ENCODE data around the gene ATAD3B.
"Not testable (repeated sequence)": the region's sequence is repeated elsewhere in the genome, so short reads cannot be mapped to it uniquely, and the experiment has no call there.

Gene ATAD3B

DNA sequence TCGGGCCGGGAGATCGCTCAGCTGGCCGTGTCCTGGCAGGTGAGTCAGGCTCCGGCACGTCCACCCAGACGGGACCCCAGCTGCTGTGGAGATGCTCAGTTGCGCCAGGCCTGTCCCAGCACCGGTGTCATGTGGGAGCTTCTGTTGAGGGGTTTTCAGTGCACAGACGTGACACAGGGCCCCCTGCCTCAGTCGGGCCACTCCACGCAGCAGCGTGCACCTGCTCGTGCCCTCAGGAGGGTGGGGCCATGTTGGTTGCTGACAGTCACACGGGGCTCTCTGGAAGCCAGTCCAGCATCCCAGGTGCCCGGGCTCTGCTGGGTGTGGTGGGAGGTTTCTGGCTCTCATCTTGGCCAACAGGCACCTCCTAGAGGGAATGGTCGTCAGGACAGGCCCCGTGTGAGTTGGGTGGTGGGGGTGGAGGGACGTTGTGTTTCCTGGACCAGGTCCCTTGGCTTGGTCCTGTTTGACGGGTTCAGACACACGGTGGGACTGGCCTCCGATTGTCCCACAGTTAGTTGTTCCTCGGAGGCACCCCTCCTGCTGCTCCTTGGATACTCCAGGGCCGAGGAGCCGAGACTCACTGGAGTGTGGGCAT is 19.2 kb downstream of the ATAD3B start:
- H3K9me3 ChIP-seq (ENCODE audit: insufficient read depth, low read length) = no peaks in the 10 kb centered on the region
- H3K9ac ChIP-seq (ENCODE audit: low read length) = no peak overlapping the region
- no peak overlapping the region for H3K4me2 ChIP-seq (ENCODE audit: low read depth, low read length, poor library complexity, severe bottlenecking)
- no peaks in the 10 kb centered on the region for H4K20me1 ChIP-seq (ENCODE audit: low read depth, low read length)
- H3K27me3 ChIP-seq (ENCODE audit: low read length) = no peaks in the 10 kb centered on the region
- H3K9me2 ChIP-seq (replicated peaks; ENCODE audit: insufficient read depth, low read length) = no peaks in the 10 kb centered on the region
- H2AFZ ChIP-seq (ENCODE audit: low read depth, low read length, severe bottlenecking) = no peak overlapping the region
- no peaks in the 10 kb centered on the region for H3K79me2 ChIP-seq (ENCODE audit: insufficient read depth, low read length)
- peaks cover 4% of the 10 kb centered on the region; the same call in 1 of the 2 replicates for H3K36me3 ChIP-seq (ENCODE audit: low read length)
- H3F3A ChIP-seq (ENCODE audit: insufficient read depth) = no peaks in the 10 kb centered on the region
- no peak for TF ChIP-seq CTCF (IDR thresholded peaks at IDR 0.05; ENCODE audit: insufficient read depth, low read length, poor library complexity, severe bottlenecking)
- no peak for TF ChIP-seq EZH2phosphoT487 (conservative IDR thresholded peaks at IDR 0.05; ENCODE audit: low read length)
- no peak overlapping the region for H3K27ac ChIP-seq (ENCODE audit: low read depth, low read length)
- H3K4me3 ChIP-seq (ENCODE audit: insufficient read depth, low read length, poor library complexity, severe bottlenecking) = no peak overlapping the region

DNA sequence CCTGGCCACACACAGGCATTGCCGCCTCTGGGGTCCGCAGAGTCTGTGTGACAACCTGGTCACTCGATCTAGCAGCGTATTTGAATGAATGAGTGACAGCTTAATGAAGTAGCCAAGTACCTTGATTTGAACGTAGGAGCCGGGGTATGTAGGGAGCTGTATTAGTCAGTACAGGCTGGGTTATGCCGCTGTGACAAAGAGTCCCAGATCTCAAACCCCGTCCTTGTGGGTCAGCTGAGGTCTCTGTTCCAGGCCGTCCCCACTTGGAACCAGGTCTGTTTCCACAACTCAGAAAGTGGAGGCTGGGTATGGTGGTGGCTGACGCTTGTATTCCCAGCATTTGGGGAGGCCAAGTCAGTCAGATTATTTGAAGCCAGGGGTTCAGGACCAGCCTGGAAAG is 20.0 kb downstream of the ATAD3B start:
- peaks cover 4% of the 10 kb centered on the region; the same call in 1 of the 2 replicates for H3K36me3 ChIP-seq (ENCODE audit: low read length)
- no peak overlapping the region for H3K4me3 ChIP-seq (ENCODE audit: insufficient read depth, low read length, poor library complexity, severe bottlenecking)
- H3K4me2 ChIP-seq (ENCODE audit: low read depth, low read length, poor library complexity, severe bottlenecking) = no peak overlapping the region
- no peaks in the 10 kb centered on the region for H4K20me1 ChIP-seq (ENCODE audit: low read depth, low read length)
- H3K27ac ChIP-seq (ENCODE audit: low read depth, low read length) = no peak overlapping the region
- no peak overlapping the region for H3K9ac ChIP-seq (ENCODE audit: low read length)
- H2AFZ ChIP-seq (ENCODE audit: low read depth, low read length, severe bottlenecking) = no peak overlapping the region
- H3F3A ChIP-seq (ENCODE audit: insufficient read depth) = no peaks in the 10 kb centered on the region
- no peaks in the 10 kb centered on the region for H3K9me3 ChIP-seq (ENCODE audit: insufficient read depth, low read length)
- no peaks in the 10 kb centered on the region for H3K9me2 ChIP-seq (replicated peaks; ENCODE audit: insufficient read depth, low read length)
- TF ChIP-seq CTCF (IDR thresholded peaks at IDR 0.05; ENCODE audit: insufficient read depth, low read length, poor library complexity, severe bottlenecking) = no peak
- TF ChIP-seq EZH2phosphoT487 (conservative IDR thresholded peaks at IDR 0.05; ENCODE audit: low read length) = no peak
- H3K79me2 ChIP-seq (ENCODE audit: insufficient read depth, low read length) = no peaks in the 10 kb centered on the region
- no peaks in the 10 kb centered on the region for H3K27me3 ChIP-seq (ENCODE audit: low read length)

- not testable (repeated sequence) for H2AFZ ChIP-seq (ENCODE audit: low read depth, low read length, severe bottlenecking); H3K9ac ChIP-seq (ENCODE audit: low read length); H3K4me3 ChIP-seq (ENCODE audit: insufficient read depth, low read length, poor library complexity, severe bottlenecking); H3F3A ChIP-seq (ENCODE audit: insufficient read depth); H3K79me2 ChIP-seq (ENCODE audit: insufficient read depth, low read length); H3K27me3 ChIP-seq (ENCODE audit: low read length); H3K36me3 ChIP-seq (ENCODE audit: low read length); H3K9me3 ChIP-seq (ENCODE audit: insufficient read depth, low read length); H3K9me2 ChIP-seq (replicated peaks; ENCODE audit: insufficient read depth, low read length); H4K20me1 ChIP-seq (ENCODE audit: low read depth, low read length); H3K27ac ChIP-seq (ENCODE audit: low read depth, low read length); H3K4me2 ChIP-seq (ENCODE audit: low read depth, low read length, poor library complexity, severe bottlenecking)
Observed at GRCh38 chr1:1494311-1494710, 22.7 kb downstream of the ATAD3B start.

GRCh38 chr1:1495461-1495975 is 24.0 kb downstream of the ATAD3B start:
- H3K4me3 ChIP-seq (ENCODE audit: insufficient read depth, low read length, poor library complexity, severe bottlenecking); H3F3A ChIP-seq (ENCODE audit: insufficient read depth); H3K4me2 ChIP-seq (ENCODE audit: low read depth, low read length, poor library complexity, severe bottlenecking); H3K79me2 ChIP-seq (ENCODE audit: insufficient read depth, low read length); H2AFZ ChIP-seq (ENCODE audit: low read depth, low read length, severe bottlenecking); H3K9ac ChIP-seq (ENCODE audit: low read length); H4K20me1 ChIP-seq (ENCODE audit: low read depth, low read length); H3K27me3 ChIP-seq (ENCODE audit: low read length); H3K36me3 ChIP-seq (ENCODE audit: low read length); H3K9me3 ChIP-seq (ENCODE audit: insufficient read depth, low read length); H3K27ac ChIP-seq (ENCODE audit: low read depth, low read length); H3K9me2 ChIP-seq (replicated peaks; ENCODE audit: insufficient read depth, low read length): not testable (repeated sequence)
